K562 (cell line): ENCODE measurements around the gene PTPRG. TPM values are rescaled to one million over a fixed set of nuclear protein-coding genes. Genes with fewer than 3 reads are reported as not detected.

ENCODE experiments used
- ATAC-seq: fragments of 200-7000 bp; cut with Tn5 transposase; 3 replicates; pipeline ENCODE4 v1.9.1; 2020; ENCODE audit warnings: moderate library complexity
- BruUV-seq: library from RNA; stranded (reverse); fragments of 400-500 nt; replicated peaks from 2 replicates; lab custom pipeline; 2021; lab: Mats Ljungman, UMichigan
- CTCF ChIA-PET: fragments of 300-600 bp; formaldehyde crosslinking; extraction: SDS; loops from one replicate; lab custom pipeline; 2021; ENCODE audit warnings: low intra/inter-chr PET ratio; lab: Yijun Ruan, JAX
- POLR2A ChIA-PET: fragments of 300-600, 350-650 bp; sonication (Branson Sonifier 250); formaldehyde crosslinking; extraction: SDS; loops from one replicate; lab custom pipeline; 2021; ENCODE audit warnings: antibody characterized with exemption, inconsistent platforms; lab: Yijun Ruan, JAX
- DNase-seq, 4 experiments: peaks; one replicate each; pipeline versions ENCODE4 v3.0.0 to v3.0.0-alpha.2; 2011 to 2018; ENCODE audit warnings: low spot score in 3 of 4, mixed read lengths in 3 of 4; ENCODE audit errors: extremely low read depth in 1 of 4
- FAIRE-seq: peaks from 2 replicates; lab custom pipeline; 2011; peaks lifted over from hg19 to GRCh38; lab: Jason Lieb, UNC
- H2AFZ ChIP-seq: 2 replicates; pipeline ENCODE4 v1.6.0; 2011; ENCODE audit warnings: low read depth, low read length, control low read depth, inconsistent platforms
- H3K27ac ChIP-seq: fragments of 200-600 bp; 3 replicates; pipeline ENCODE4 v1.8.0; 2011; ENCODE audit warnings: low read depth, mild to moderate bottlenecking, control low read depth, inconsistent platforms, low read length, moderate library complexity, mixed read lengths; ENCODE audit errors: extremely low read depth
- H3K27me3 ChIP-seq, 2 experiments: fragments of 300-600 bp in 1 of 2; 2 replicates in 1 of 2; 3 replicates in 1 of 2; pipeline versions ENCODE4 v1.6.0 to v1.8.0; 2011; ENCODE audit warnings: inconsistent platforms in 2 of 2, low read length in 2 of 2, mild to moderate bottlenecking in 1 of 2, mixed read lengths in 1 of 2, moderate library complexity in 1 of 2; ENCODE audit not compliant: control insufficient read depth in 2 of 2, insufficient read depth in 2 of 2
- H3K36me3 ChIP-seq: fragments of 300-600 bp; 3 replicates; pipeline ENCODE4 v1.8.0; 2011; ENCODE audit warnings: mild to moderate bottlenecking, low read length, inconsistent platforms; ENCODE audit not compliant: control insufficient read depth, insufficient read depth
- H3K4me1 ChIP-seq, 2 experiments: fragments of 200-600 bp in 1 of 2; replicated peaks in 1 of 2; 2 replicates in 1 of 2; 3 replicates in 1 of 2; pipeline versions ENCODE4 v1.5.1 to v1.8.0; 2011; ENCODE audit warnings: inconsistent platforms in 2 of 2, low read length in 2 of 2, mild to moderate bottlenecking in 1 of 2, mixed read lengths in 1 of 2, moderate library complexity in 1 of 2; ENCODE audit not compliant: control insufficient read depth in 2 of 2, insufficient read depth in 2 of 2
- H3K4me2 ChIP-seq: 2 replicates; pipeline ENCODE4 v1.6.1; 2011; ENCODE audit warnings: low read length, control low read depth, inconsistent platforms, mixed read lengths; ENCODE audit not compliant: insufficient read depth
- H3K4me3 ChIP-seq: fragments of 200-600 bp; sonication (generic), shearing (Covaris generic); 2 replicates; pipeline ENCODE4 v1.5.1; 2016; ENCODE audit warnings: control low read depth, inconsistent platforms
- H3K79me2 ChIP-seq: fragments of 200-600 bp; 3 replicates; pipeline ENCODE4 v1.8.0; 2011; ENCODE audit warnings: low read length, inconsistent platforms; ENCODE audit not compliant: control insufficient read depth, insufficient read depth
- H3K9ac ChIP-seq, 2 experiments: 2 replicates each; pipeline versions ENCODE4 v1.6.0 to v1.6.1; 2011; ENCODE audit warnings: low read depth in 2 of 2, low read length in 2 of 2, control low read depth in 1 of 2, inconsistent platforms in 1 of 2, mild to moderate bottlenecking in 1 of 2, mixed read lengths in 1 of 2; ENCODE audit not compliant: insufficient read depth in 1 of 2
- H3K9me1 ChIP-seq: one replicate; pipeline ENCODE4 v1.6.0; 2011; ENCODE audit warnings: inconsistent platforms, mild to moderate bottlenecking, low read length, moderate library complexity; ENCODE audit not compliant: control insufficient read depth, insufficient read depth
- H3K9me3 ChIP-seq: replicated peaks from 2 replicates; pipeline ENCODE4 v1.5.1; 2011; ENCODE audit warnings: low read depth, low read length, inconsistent platforms; ENCODE audit not compliant: control insufficient read depth, insufficient read depth
- H4K20me1 ChIP-seq: replicated peaks from 2 replicates; pipeline ENCODE4 v1.6.1; 2011; ENCODE audit warnings: low read length, inconsistent platforms, mixed read lengths; ENCODE audit not compliant: control insufficient read depth, insufficient read depth
- KLF1 ChIP-seq: fragments of 450-650 bp; IDR thresholded peaks from 2 replicates; pipeline ENCODE4 v1.6.1; 2016; ENCODE audit warnings: missing genetic modification characterization, missing compliant biosample characterization
- NR2C1 ChIP-seq, 2 experiments: fragments of 450-650 bp; IDR thresholded peaks; 2 replicates each; pipeline ENCODE4 v1.6.1; 2017; ENCODE audit warnings: mild to moderate bottlenecking in 2 of 2, antibody characterized with exemption in 1 of 2, inconsistent platforms in 1 of 2, missing compliant biosample characterization in 1 of 2, missing genetic modification characterization in 1 of 2
- NR4A1 ChIP-seq, 2 experiments: fragments of 250-450 bp in 1 of 2; fragments of 450-650 bp in 1 of 2; sonication (Bioruptor Pico) in 1 of 2; IDR thresholded peaks; 2 replicates each; pipeline versions ENCODE4 v1.4.0 to v1.6.1; 2016 to 2020; ENCODE audit warnings: mild to moderate bottlenecking in 2 of 2, missing compliant biosample characterization in 1 of 2, missing genetic modification characterization in 1 of 2, moderate library complexity in 1 of 2
- RBM15 ChIP-seq: fragments of 200-400 bp; formaldehyde crosslinking; IDR thresholded peaks from 2 replicates; pipeline ENCODE4 v1.6.1; 2018; ENCODE audit warnings: mild to moderate bottlenecking, low read length, moderate library complexity; ENCODE audit not compliant: insufficient read depth
- TCF3 ChIP-seq: sonication (generic); formaldehyde crosslinking; IDR thresholded peaks from 2 replicates; pipeline ENCODE4 v1.4.0; 2020; ENCODE audit warnings: mild to moderate bottlenecking, missing genetic modification reagents
- TRIM28 ChIP-seq: fragments of 450-650 bp; IDR thresholded peaks from 2 replicates; pipeline ENCODE4 v1.6.1; 2017
- WGBS: fragments of 100-300 bp; shearing (Covaris generic); methylation state at CpG from one replicate; pipeline ENCODE4 v1.1.6; 2016; ENCODE audit warnings: low coverage, mixed read lengths; ENCODE audit not compliant: insufficient coverage; ENCODE audit errors: missing lambda C conversion rate; 5-methylcytosine and 5-hydroxymethylcytosine counted together
- in situ Hi-C: fragments of 300-500 bp; cut with MboI; formaldehyde crosslinking; loops from 4 replicates; pipeline ENCODE4 v1.15.0; 2018; ENCODE audit warnings: inconsistent platforms, mixed read lengths
- intact Hi-C: fragments of 100-400 bp; cut with micrococcal nuclease; formaldehyde crosslinking; loops from 2 replicates; pipeline ENCODE4 v1.14.2; 2022
- polyA plus RNA-seq, 8 experiments: library from polyadenylated mRNA; depleted of rRNA in 4 of 8; stranded (reverse) in 5 of 8; unstranded in 3 of 8; fragments of >200 nt; fragmentation: Nextera tagmentation in 2 of 8; fragmentation: Illumina TruSeq in 1 of 8; extraction: Ambion mirVana in 2 of 8; extraction: Trizol in 1 of 8; gene quantifications; 2 replicates each; pipeline versions ENCODE4 v1.2.1 to v1.2.3, GENCODE V29; 2011 to 2014; ENCODE audit warnings: inconsistent platforms in 1 of 8, missing spikeins in 1 of 8
- total RNA-seq, 7 experiments: library from RNA; depleted of rRNA in 6 of 7; stranded (reverse); fragments of >200 nt in 6 of 7; fragmentation: Illumina TruSeq in 2 of 7; extraction: Trizol in 2 of 7; gene quantifications; 2 replicates each; pipeline versions ENCODE4 v1.2.1 to v1.2.3, GENCODE V29; 2011 to 2021; ENCODE audit warnings: low replicate concordance in 1 of 7
- TF ChIP-seq, protein P1 (sequence below), 3 experiments: fragments of 200-800 bp in 1 of 3; fragments of 250-450 bp in 1 of 3; fragments of 450-650 bp in 1 of 3; sonication (Bioruptor Pico) in 1 of 3; sonication (Bioruptor generic) in 1 of 3; formaldehyde crosslinking in 1 of 3; IDR thresholded peaks; 2 replicates each; pipeline versions ENCODE4 v1.6.1 to v1.8.0; 2016 to 2022; ENCODE audit warnings: mild to moderate bottlenecking in 2 of 3, missing genetic modification characterization in 2 of 3, missing compliant biosample characterization in 1 of 3, moderate library complexity in 1 of 3
- TF ChIP-seq, protein P2 (sequence below): sonication (generic); formaldehyde crosslinking; IDR thresholded peaks from 2 replicates; pipeline ENCODE4 v1.8.1; 2023; ENCODE audit warnings: mild to moderate bottlenecking, missing genetic modification reagents

Gene PTPRG
- total and polyA plus RNA-seq, 9 of the 15 experiments (the other 6 are each of a cell fraction or from before 2014, with no cell fraction given) = 0.16 TPM; not detected in 8

DNA sequence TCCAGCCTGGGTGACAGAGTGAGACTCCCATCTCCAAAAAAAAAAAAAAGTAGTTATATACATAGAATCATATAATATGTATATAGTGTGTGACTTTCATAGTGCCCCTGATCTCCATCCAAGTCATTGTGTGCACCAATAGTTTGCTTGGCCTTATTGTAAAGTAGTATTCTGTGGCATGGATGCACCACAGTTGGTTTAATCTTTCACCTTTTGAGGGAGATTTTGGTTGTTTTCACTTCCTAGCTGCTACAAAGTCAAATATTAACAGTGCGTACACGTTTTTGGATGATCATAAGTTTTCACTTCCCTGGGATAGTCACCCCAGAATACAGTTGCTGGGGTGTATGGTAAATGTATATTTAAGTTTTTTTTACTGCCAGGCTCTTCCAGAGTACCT, 162.8 kb downstream of the PTPRG start:
- no peak overlapping the region for H3K9ac ChIP-seq

DNA sequence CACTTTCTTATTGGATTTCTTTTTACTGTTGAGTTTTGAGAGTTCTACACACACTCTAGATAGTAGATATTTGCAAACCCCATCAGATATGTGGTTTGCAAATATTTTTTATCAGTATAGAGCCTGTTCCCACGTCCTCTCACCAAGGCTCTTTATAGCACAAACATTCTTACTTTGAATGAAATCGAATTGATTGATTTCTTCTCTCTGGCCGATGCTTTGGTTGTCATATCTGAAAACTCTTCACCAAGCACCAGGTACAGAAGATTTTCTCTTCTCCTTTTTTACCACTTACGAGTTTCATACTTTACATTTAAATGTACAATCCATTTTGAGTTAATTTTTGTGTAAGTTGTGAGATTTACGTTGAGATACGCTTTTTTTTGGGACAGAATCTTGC, 163.4 kb downstream of the PTPRG start:
- H2AFZ ChIP-seq = no peak overlapping the region
- H3K36me3 ChIP-seq = no peaks in the 10 kb centered on the region
- H3K9ac ChIP-seq = no peak overlapping the region
- no peaks in the 10 kb centered on the region; a peak in 1 of 5 replicates for H3K27me3 ChIP-seq
- ChIA-PET CTCF (no interaction called here), POLR2A (no interaction called here)
- no peaks in the 10 kb centered on the region for H3K9me3 ChIP-seq
- no peak overlapping the region for H3K4me3 ChIP-seq
- no peaks in the 10 kb centered on the region for H3K4me1 ChIP-seq
- DNase-seq (no peak), ATAC-seq (no peak), FAIRE-seq (no peak)
- intact Hi-C loops = no loop called here
- H3K9me1 ChIP-seq = no peaks in the 10 kb centered on the region
- no TSS peak for BruUV-seq
- H3K27ac ChIP-seq = no peak overlapping the region
- no peak overlapping the region for H3K4me2 ChIP-seq
- WGBS = 2% methylated on average over 6 of the region's 6 CpGs
- H3K79me2 ChIP-seq = no peaks in the 10 kb centered on the region
- in situ Hi-C loops = no loop called here
- H4K20me1 ChIP-seq = no peaks in the 10 kb centered on the region
- TF ChIP-seq NR4A1 (CRISPR knock-in tag; IDR thresholded peaks at IDR 0.05) = no peak
- TF ChIP-seq NR4A1 (tag; IDR thresholded peaks at IDR 0.05) = no peak
- TF ChIP-seq KLF1 (tag) = no peak
- no peak for TF ChIP-seq TRIM28
- TF ChIP-seq, protein P1, sequence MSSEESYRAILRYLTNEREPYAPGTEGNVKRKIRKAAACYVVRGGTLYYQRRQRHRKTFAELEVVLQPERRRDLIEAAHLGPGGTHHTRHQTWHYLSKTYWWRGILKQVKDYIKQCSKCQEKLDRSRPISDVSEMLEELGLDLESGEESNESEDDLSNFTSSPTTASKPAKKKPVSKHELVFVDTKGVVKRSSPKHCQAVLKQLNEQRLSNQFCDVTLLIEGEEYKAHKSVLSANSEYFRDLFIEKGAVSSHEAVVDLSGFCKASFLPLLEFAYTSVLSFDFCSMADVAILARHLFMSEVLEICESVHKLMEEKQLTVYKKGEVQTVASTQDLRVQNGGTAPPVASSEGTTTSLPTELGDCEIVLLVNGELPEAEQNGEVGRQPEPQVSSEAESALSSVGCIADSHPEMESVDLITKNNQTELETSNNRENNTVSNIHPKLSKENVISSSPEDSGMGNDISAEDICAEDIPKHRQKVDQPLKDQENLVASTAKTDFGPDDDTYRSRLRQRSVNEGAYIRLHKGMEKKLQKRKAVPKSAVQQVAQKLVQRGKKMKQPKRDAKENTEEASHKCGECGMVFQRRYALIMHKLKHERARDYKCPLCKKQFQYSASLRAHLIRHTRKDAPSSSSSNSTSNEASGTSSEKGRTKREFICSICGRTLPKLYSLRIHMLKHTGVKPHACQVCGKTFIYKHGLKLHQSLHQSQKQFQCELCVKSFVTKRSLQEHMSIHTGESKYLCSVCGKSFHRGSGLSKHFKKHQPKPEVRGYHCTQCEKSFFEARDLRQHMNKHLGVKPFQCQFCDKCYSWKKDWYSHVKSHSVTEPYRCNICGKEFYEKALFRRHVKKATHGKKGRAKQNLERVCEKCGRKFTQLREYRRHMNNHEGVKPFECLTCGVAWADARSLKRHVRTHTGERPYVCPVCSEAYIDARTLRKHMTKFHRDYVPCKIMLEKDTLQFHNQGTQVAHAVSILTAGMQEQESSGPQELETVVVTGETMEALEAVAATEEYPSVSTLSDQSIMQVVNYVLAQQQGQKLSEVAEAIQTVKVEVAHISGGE (CRISPR knock-in tag; IDR thresholded peaks at IDR 0.05) = no peak
- TF ChIP-seq, protein P2, sequence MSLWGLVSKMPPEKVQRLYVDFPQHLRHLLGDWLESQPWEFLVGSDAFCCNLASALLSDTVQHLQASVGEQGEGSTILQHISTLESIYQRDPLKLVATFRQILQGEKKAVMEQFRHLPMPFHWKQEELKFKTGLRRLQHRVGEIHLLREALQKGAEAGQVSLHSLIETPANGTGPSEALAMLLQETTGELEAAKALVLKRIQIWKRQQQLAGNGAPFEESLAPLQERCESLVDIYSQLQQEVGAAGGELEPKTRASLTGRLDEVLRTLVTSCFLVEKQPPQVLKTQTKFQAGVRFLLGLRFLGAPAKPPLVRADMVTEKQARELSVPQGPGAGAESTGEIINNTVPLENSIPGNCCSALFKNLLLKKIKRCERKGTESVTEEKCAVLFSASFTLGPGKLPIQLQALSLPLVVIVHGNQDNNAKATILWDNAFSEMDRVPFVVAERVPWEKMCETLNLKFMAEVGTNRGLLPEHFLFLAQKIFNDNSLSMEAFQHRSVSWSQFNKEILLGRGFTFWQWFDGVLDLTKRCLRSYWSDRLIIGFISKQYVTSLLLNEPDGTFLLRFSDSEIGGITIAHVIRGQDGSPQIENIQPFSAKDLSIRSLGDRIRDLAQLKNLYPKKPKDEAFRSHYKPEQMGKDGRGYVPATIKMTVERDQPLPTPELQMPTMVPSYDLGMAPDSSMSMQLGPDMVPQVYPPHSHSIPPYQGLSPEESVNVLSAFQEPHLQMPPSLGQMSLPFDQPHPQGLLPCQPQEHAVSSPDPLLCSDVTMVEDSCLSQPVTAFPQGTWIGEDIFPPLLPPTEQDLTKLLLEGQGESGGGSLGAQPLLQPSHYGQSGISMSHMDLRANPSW (CRISPR knock-in tag) = no peak
- TF ChIP-seq TCF3 (CRISPR knock-in tag) = no peak

More for the DNA sequence above, 162.8 kb downstream of the PTPRG start:
- H3K27me3 ChIP-seq = no peaks in the 10 kb centered on the region; a peak in 1 of 5 replicates
- DNase-seq (no peak), ATAC-seq (no peak), FAIRE-seq (no peak)
- no peak overlapping the region for H3K27ac ChIP-seq
- 0% methylated on average over 2 of the region's 2 CpGs for WGBS
- no peak for TF ChIP-seq NR2C1 (IDR thresholded peaks at IDR 0.05)
- TF ChIP-seq NR2C1 (tag; IDR thresholded peaks at IDR 0.05) = no peak
- TF ChIP-seq RBM15 = no peak
- ChIA-PET POLR2A (no interaction called here), CTCF (no interaction called here)
- H3K4me3 ChIP-seq = no peak overlapping the region
- in situ Hi-C loops = no loop called here
- no peaks in the 10 kb centered on the region for H3K9me3 ChIP-seq
- no peak overlapping the region for H3K4me2 ChIP-seq
- intact Hi-C loops = no loop called here
- H3K79me2 ChIP-seq = no peaks in the 10 kb centered on the region
- no peaks in the 10 kb centered on the region for H3K9me1 ChIP-seq
- H2AFZ ChIP-seq = no peak overlapping the region
- no peaks in the 10 kb centered on the region for H4K20me1 ChIP-seq
- no peaks in the 10 kb centered on the region for H3K4me1 ChIP-seq
- no peaks in the 10 kb centered on the region for H3K36me3 ChIP-seq
- no TSS peak for BruUV-seq
